GM19468 (cell line): Measurements from ENCODE around the gene PDCD2.
A peak's percentile ranks its signal among the peaks of the same experiment; 100 is the strongest.
"Not testable (repeated sequence)": the region's sequence is repeated elsewhere in the genome, so short reads cannot be mapped to it uniquely, and the experiment has no call there.

Source experiments
- ATAC-seq: cut with Tn5 transposase; IDR thresholded peaks from one replicate; pipeline ENCODE4 v1.9.1; 2021; ENCODE audit warnings: mild to moderate bottlenecking, moderate library complexity, moderate number of reproducible peaks; ENCODE audit not compliant: unreplicated experiment; ENCODE audit errors: extremely low read depth

The PDCD2 gene

GRCh38 chr6:170584181-170584953 lies at the start of gene PDCD2:
Gene PDCD2 (minus strand): TSS chr6:170584637. CDS start chr6:170584581, 56 bp downstream.
- ATAC-seq: peak; percentile 97

- ATAC-seq: not testable (repeated sequence)
Measured at GRCh38 chr6:170616020-170616554, 31.6 kb upstream of the PDCD2 start.

GRCh38 chr6:170612256-170612804 lies 27.9 kb upstream of the PDCD2 start:
- ATAC-seq: not testable (repeated sequence)

GRCh38 chr6:170609225-170609624 lies 24.8 kb upstream of the PDCD2 start:
- ATAC-seq: not testable (repeated sequence)

- no peak for ATAC-seq
Measured at GRCh38 chr6:170605574-170606259, 21.3 kb upstream of the PDCD2 start.

GRCh38 chr6:170597278-170597677 lies 12.8 kb upstream of the PDCD2 start:
- ATAC-seq: no peak

- ATAC-seq: no peak
Measured at GRCh38 chr6:170596426-170596825, 12.0 kb upstream of the PDCD2 start.

- ATAC-seq: no peak
Measured at GRCh38 chr6:170590725-170591124, 6.3 kb upstream of the PDCD2 start.

- ATAC-seq: peak; percentile 4
Measured at GRCh38 chr6:170584954-170585498, 589 bp upstream of the PDCD2 start.

GRCh38 chr6:170583756-170584180 lies 669 bp downstream of the PDCD2 start:
- no peak for ATAC-seq

GRCh38 chr6:170578909-170579308 lies 5.5 kb downstream of the PDCD2 start:
- no peak for ATAC-seq

- no peak for ATAC-seq
Measured at GRCh38 chr6:170575250-170575649, 9.2 kb downstream of the PDCD2 start.

GRCh38 chr6:170572704-170573466 lies 11.6 kb downstream of the PDCD2 start:
- no peak for ATAC-seq

- ATAC-seq: no peak
Measured at GRCh38 chr6:170564936-170565530, 19.4 kb downstream of the PDCD2 start.

- ATAC-seq: no peak
Measured at GRCh38 chr6:170561555-170561954, 22.9 kb downstream of the PDCD2 start.

- ATAC-seq: no peak
Measured at GRCh38 chr6:170555305-170555704, 29.1 kb downstream of the PDCD2 start.

- no peak for ATAC-seq
Measured at GRCh38 chr6:170554796-170555137, 29.7 kb downstream of the PDCD2 start.

- peak; percentile 99 for ATAC-seq
Measured at GRCh38 chr6:170554013-170554795, 30.2 kb downstream of the PDCD2 start, which contains the start of gene TBP. Gene TBP (plus strand): TSS chr6:170554369. CDS start chr6:170557030, 2,661 bp downstream.

- peak; percentile 1 for ATAC-seq
Measured at GRCh38 chr6:170553534-170554012, 30.9 kb downstream of the PDCD2 start.
